ENCODE data around the gene FHOD3.

- TF ChIP-seq BRD4 (IDR thresholded peaks at IDR 0.05), result no peak
- no peak for TF ChIP-seq CTCF (IDR thresholded peaks at IDR 0.05 in 2 of 3, conservative IDR thresholded peaks at IDR 0.05 in 1 of 3; ENCODE audit: insufficient read depth in 2 of 3, low read depth in 1 of 3, low read length in 3 of 3)
- no peak for TF ChIP-seq MGA (IDR thresholded peaks at IDR 0.05)
- TF ChIP-seq GABPA (tag; conservative IDR thresholded peaks at IDR 0.05; ENCODE audit: low read depth), result no peak
- TF ChIP-seq FOXK2 (conservative IDR thresholded peaks at IDR 0.05 in 1 of 2, IDR thresholded peaks at IDR 0.05 in 1 of 2; ENCODE audit: low read depth in 2 of 2), result no peak
- TF ChIP-seq ATF4 (CRISPR knock-in tag; IDR thresholded peaks at IDR 0.05), result no peak
- no peak for TF ChIP-seq ZNF124 (CRISPR knock-in tag; IDR thresholded peaks at IDR 0.05)
- no peak for TF ChIP-seq POLR2A (conservative IDR thresholded peaks at IDR 0.05)
Observed at GRCh38 chr18:36610661-36611060, 313.1 kb downstream of the FHOD3 start.

Measured in K562 (cell line).